ENCODE data around the gene ODC1.
"Not testable (repeated sequence)": the region's sequence is repeated elsewhere in the genome, so short reads cannot be mapped to it uniquely, and the experiment has no call there.

ODC1 gene

GRCh38 chr2:10477443-10478297 lies 29.5 kb upstream of the ODC1 start:
- FAIRE-seq, result no peak

- no peak for FAIRE-seq
Measured at GRCh38 chr2:10476723-10477442, 28.8 kb upstream of the ODC1 start.

- no peak for FAIRE-seq
Measured at GRCh38 chr2:10475811-10476660, 27.9 kb upstream of the ODC1 start.

GRCh38 chr2:10475221-10475722 lies 27.1 kb upstream of the ODC1 start:
- FAIRE-seq, result no peak

- FAIRE-seq, result no peak
Measured at GRCh38 chr2:10473121-10473756, 25.1 kb upstream of the ODC1 start.

GRCh38 chr2:10471955-10472354 lies 23.8 kb upstream of the ODC1 start:
- no peak for FAIRE-seq

- FAIRE-seq, result no peak
Measured at GRCh38 chr2:10471046-10471571, 23.0 kb upstream of the ODC1 start.

GRCh38 chr2:10469955-10470608 lies 22.0 kb upstream of the ODC1 start:
- FAIRE-seq, result no peak

GRCh38 chr2:10469301-10469700 lies 21.2 kb upstream of the ODC1 start:
- no peak for FAIRE-seq

GRCh38 chr2:10467401-10467800 lies 19.3 kb upstream of the ODC1 start:
- no peak for FAIRE-seq

GRCh38 chr2:10466801-10467200 lies 18.7 kb upstream of the ODC1 start:
- no peak for FAIRE-seq

GRCh38 chr2:10465910-10466309 lies 17.8 kb upstream of the ODC1 start:
- FAIRE-seq, result no peak

GRCh38 chr2:10462178-10463083 lies 14.3 kb upstream of the ODC1 start:
- no peak for FAIRE-seq

- FAIRE-seq, result no peak
Measured at GRCh38 chr2:10460366-10460796, 12.3 kb upstream of the ODC1 start.

- FAIRE-seq, result no peak
Measured at GRCh38 chr2:10457846-10458598, 9.9 kb upstream of the ODC1 start.

GRCh38 chr2:10457195-10457594 lies 9.1 kb upstream of the ODC1 start:
- FAIRE-seq, result not testable (repeated sequence)

- FAIRE-seq, result no peak
Measured at GRCh38 chr2:10454505-10454904, 6.4 kb upstream of the ODC1 start.

GRCh38 chr2:10453905-10454298 lies 5.8 kb upstream of the ODC1 start:
- FAIRE-seq, result no peak

- FAIRE-seq, result no peak
Measured at GRCh38 chr2:10452956-10453904, 5.1 kb upstream of the ODC1 start.
